GM12878 (cell line): ENCODE measurements around the gene XPO6. TPM values are rescaled to one million over a fixed set of nuclear protein-coding genes. Genes with fewer than 3 reads are reported as not detected.

Experiments used
- ATAC-seq: fragments of 200-7000 bp; cut with Tn5 transposase; 3 replicates; pipeline ENCODE4 v1.9.1; 2020; ENCODE audit warnings: mild to moderate bottlenecking, moderate library complexity
- BruUV-seq: library from RNA; stranded (reverse); fragments of 400-500 nt; replicated peaks from 2 replicates; lab custom pipeline; 2021; lab: Mats Ljungman, UMichigan
- CTCF ChIA-PET: fragments of 300-600 bp; sonication (Branson Sonifier 250); formaldehyde crosslinking; extraction: SDS; loops from one replicate; lab custom pipeline; 2021; ENCODE audit warnings: inconsistent platforms; lab: Yijun Ruan, JAX
- POLR2A ChIA-PET: fragments of 350-600 bp; formaldehyde crosslinking; extraction: SDS; loops from one replicate; lab custom pipeline; 2021; ENCODE audit warnings: inconsistent platforms; lab: Charles Lee
- RAD21 ChIA-PET: fragments of 300-600 bp; sonication (Branson Sonifier 250); formaldehyde crosslinking; loops from one replicate; lab custom pipeline; 2023; ENCODE audit warnings: antibody characterized with exemption; ENCODE audit not compliant: unreplicated experiment; lab: Charles Lee
- SMC1A ChIA-PET: fragments of 300-600 bp; sonication (Branson Sonifier 250); formaldehyde crosslinking; loops from one replicate; lab custom pipeline; 2023; ENCODE audit not compliant: unreplicated experiment, uncharacterized antibody; lab: Charles Lee
- DNase-seq: peaks from one replicate; pipeline ENCODE4 v3.0.0-alpha.2; 2011; ENCODE audit warnings: low read depth, low spot score
- FAIRE-seq: peaks from 3 replicates; lab custom pipeline; 2011; peaks lifted over from hg19 to GRCh38; lab: Jason Lieb, UNC
- H2AFZ ChIP-seq: 2 replicates; pipeline ENCODE4 v1.6.0; 2011; ENCODE audit warnings: low read depth, low read length, control low read depth; ENCODE audit not compliant: control insufficient read depth
- H3K27ac ChIP-seq: 2 replicates; pipeline ENCODE4 v1.5.1; 2011; ENCODE audit warnings: control low read depth; ENCODE audit not compliant: control insufficient read depth, insufficient read depth
- H3K27me3 ChIP-seq, 2 experiments: replicated peaks in 1 of 2; 2 replicates each; pipeline versions ENCODE4 v1.6.0 to v1.6.1; 2011; ENCODE audit warnings: low read length in 1 of 2; ENCODE audit not compliant: control insufficient read depth in 2 of 2, insufficient read depth in 2 of 2
- H3K36me3 ChIP-seq, 2 experiments: 2 replicates each; pipeline ENCODE4 v1.5.1; 2011; ENCODE audit warnings: low read length in 1 of 2; ENCODE audit not compliant: control insufficient read depth in 2 of 2, insufficient read depth in 2 of 2
- H3K4me1 ChIP-seq: 2 replicates; pipeline ENCODE4 v1.6.1; 2011; ENCODE audit warnings: mild to moderate bottlenecking, low read length, moderate library complexity, mixed read lengths; ENCODE audit not compliant: control insufficient read depth, insufficient read depth
- H3K4me2 ChIP-seq: 2 replicates; pipeline ENCODE4 v1.6.0; 2011; ENCODE audit warnings: control low read depth; ENCODE audit not compliant: control insufficient read depth, insufficient read depth
- H3K4me3 ChIP-seq: fragments of 200-600 bp; sonication (generic); 2 replicates; pipeline ENCODE4 v1.5.1; 2016
- H3K79me2 ChIP-seq: 2 replicates; pipeline ENCODE4 v1.6.0; 2011; ENCODE audit warnings: low read length; ENCODE audit not compliant: control insufficient read depth, insufficient read depth
- H3K9ac ChIP-seq: 2 replicates; pipeline ENCODE4 v1.8.0; 2011; ENCODE audit warnings: low read length, control low read depth, mixed read lengths; ENCODE audit not compliant: control insufficient read depth, insufficient read depth
- H3K9me3 ChIP-seq: replicated peaks from 3 replicates; pipeline ENCODE4 v1.5.1; 2011; ENCODE audit warnings: mild to moderate bottlenecking, low read length; ENCODE audit not compliant: control insufficient read depth, insufficient read depth
- H4K20me1 ChIP-seq: 2 replicates; pipeline ENCODE4 v1.6.0; 2011; ENCODE audit not compliant: control insufficient read depth, insufficient read depth
- BRCA1 ChIP-seq: IDR thresholded peaks from 2 replicates; pipeline ENCODE4 v1.6.1; 2011; ENCODE audit warnings: low read depth, low read length, improper control_type of control experiment
- CBFB ChIP-seq: IDR thresholded peaks from 2 replicates; pipeline ENCODE4 v1.6.1; 2016; ENCODE audit warnings: antibody characterized with exemption, low read depth
- ESRRA ChIP-seq: IDR thresholded peaks from 2 replicates; pipeline ENCODE4 v1.6.1; 2012; ENCODE audit warnings: mild to moderate bottlenecking, low read length, improper control_type of control experiment
- GABPA ChIP-seq: IDR thresholded peaks from 2 replicates; pipeline ENCODE4 v1.6.1; 2014; ENCODE audit warnings: antibody characterized with exemption, low read depth, mild to moderate bottlenecking, inconsistent platforms
- NBN ChIP-seq: fragments of 450-650 bp; IDR thresholded peaks from 2 replicates; pipeline ENCODE4 v1.6.1; 2016
- POLR2AphosphoS2 ChIP-seq: IDR thresholded peaks from 2 replicates; pipeline ENCODE4 v1.6.1; 2011; ENCODE audit warnings: low read depth, mild to moderate bottlenecking, low read length, improper control_type of control experiment, moderate library complexity
- SMAD5 ChIP-seq: IDR thresholded peaks from 2 replicates; pipeline ENCODE4 v1.6.1; 2016; ENCODE audit warnings: antibody characterized with exemption, low read depth
- TCF7 ChIP-seq: IDR thresholded peaks from 2 replicates; pipeline ENCODE4 v1.6.1; 2014; ENCODE audit warnings: antibody characterized with exemption, borderline replicate concordance
- ZNF207 ChIP-seq: fragments of 450-650 bp; IDR thresholded peaks from 2 replicates; pipeline ENCODE4 v1.6.1; 2014; ENCODE audit warnings: antibody characterized with exemption, mild to moderate bottlenecking, borderline replicate concordance
- ZNF217 ChIP-seq: fragments of 450-650 bp; IDR thresholded peaks from 2 replicates; pipeline ENCODE4 v1.6.1; 2017; ENCODE audit warnings: antibody characterized with exemption, mild to moderate bottlenecking
- ZNF384 ChIP-seq: IDR thresholded peaks from 2 replicates; pipeline ENCODE4 v1.6.1; 2012; ENCODE audit warnings: low read depth, mild to moderate bottlenecking, low read length, improper control_type of control experiment, borderline replicate concordance
- WGBS: methylation state at CpG from one replicate; pipeline ENCODE4 v1.1.6; 2016; ENCODE audit warnings: low lambda C conversion rate; ENCODE audit not compliant: insufficient replicate concordance, insufficient coverage; ENCODE audit errors: missing lambda C conversion rate; 5-methylcytosine and 5-hydroxymethylcytosine counted together
- in situ Hi-C: fragments of 300-500 bp; cut with MboI; formaldehyde crosslinking; loops from 9 replicates; pipeline ENCODE4 v1.14.3; 2018; ENCODE audit warnings: mixed read lengths
- intact Hi-C: fragments of 100-400 bp; cut with micrococcal nuclease; formaldehyde crosslinking; loops from one replicate; pipeline ENCODE4 v1.14.2; 2022; ENCODE audit not compliant: unreplicated experiment
- polyA plus RNA-seq, 11 experiments: library from polyadenylated mRNA; depleted of rRNA in 4 of 11; unstranded in 6 of 11; stranded (reverse) in 5 of 11; fragments of >200 nt; fragmentation: Nextera tagmentation in 4 of 11; fragmentation: Illumina TruSeq in 1 of 11; extraction: Ambion mirVana in 4 of 11; extraction: Trizol in 1 of 11; gene quantifications; 1 replicate in 1 of 11; 2 replicates in 10 of 11; pipeline versions ENCODE4 v1.2.1 to v1.2.3, GENCODE V29; 2011 to 2016; ENCODE audit warnings: inconsistent platforms in 2 of 11, missing spikeins in 2 of 11, low read depth in 1 of 11
- total RNA-seq, 4 experiments: library from RNA; depleted of rRNA in 3 of 4; stranded (reverse); fragments of >200 nt in 3 of 4; fragmentation: Illumina TruSeq in 1 of 4; extraction: Trizol in 1 of 4; gene quantifications; 2 replicates each; pipeline versions ENCODE4 v1.2.1 to v1.2.3, GENCODE V29; 2013 to 2021
- TF ChIP-seq, protein P1 (sequence below): IDR thresholded peaks from 2 replicates; pipeline ENCODE4 v1.6.1; 2012; ENCODE audit warnings: improper control_type of control experiment, low read depth, low read length; ENCODE audit not compliant: insufficient replicate concordance
- TF ChIP-seq, protein P2 (sequence below): fragments of 450-650 bp; IDR thresholded peaks from 2 replicates; pipeline ENCODE4 v1.6.1; 2017; ENCODE audit warnings: low read depth, mild to moderate bottlenecking, moderate library complexity
- TF ChIP-seq, protein P3 (sequence below): IDR thresholded peaks from 2 replicates; pipeline ENCODE4 v1.6.1; 2012; ENCODE audit warnings: low read depth, low read length, improper control_type of control experiment

Gene XPO6
- total and polyA plus RNA-seq, 10 of the 15 experiments (the other 5 are each of a cell fraction or from before 2014, with no cell fraction given) = 9.9 to 246 (median 110) TPM

DNA sequence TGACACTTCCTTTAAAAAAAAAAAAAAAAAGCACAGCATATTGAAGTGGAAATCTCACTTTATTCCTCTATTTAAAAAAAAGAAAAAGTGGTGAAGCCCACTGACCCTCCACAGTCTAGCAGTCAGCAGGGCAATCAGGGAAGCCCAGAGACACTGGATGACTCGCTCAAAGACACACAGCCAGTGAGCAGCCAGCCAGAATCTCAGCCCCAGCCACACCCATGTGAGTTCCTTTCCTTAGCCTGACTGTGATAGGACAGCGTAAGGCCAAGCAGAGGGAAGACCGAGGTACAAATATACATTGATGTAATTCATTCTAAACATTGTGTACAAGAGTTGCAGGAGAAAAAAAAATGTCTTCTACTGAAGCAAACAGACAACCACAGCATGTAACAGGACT is 22.5 kb downstream of the XPO6 start:
- in situ Hi-C loops = no loop called here
- H3K4me2 ChIP-seq = peak overlapping the region; percentile 83
- ATAC-seq = no peak

More for the DNA sequence above, 22.5 kb downstream of the XPO6 start:
- FAIRE-seq = no peak
- CTCF ChIA-PET = interaction anchor here (0.8 to 1.9 kb wide), 5 partner anchors 8 to 27 kb away, joined by 3 to 11 read pairs (median 4); no protein-coding TSS in a partner anchor
- Histone ChIP-seq H3K36me3 (peaks cover 2 to 14% of the 10 kb centered on the region in 2 experiments), H2AFZ (no peak overlapping the region), H3K27ac (peak overlapping the region; percentile 98), H3K9me3 (no peaks in the 10 kb centered on the region; the same call in 2 of the 3 replicates), H3K27me3 (no peaks in the 10 kb centered on the region), H3K79me2 (peaks cover 86% of the 10 kb centered on the region), H3K4me3 (peak overlapping the region; percentile 28; the same call in 1 of the 2 replicates), H3K4me1 (peaks cover 60% of the 10 kb centered on the region), H3K9ac (peak overlapping the region; percentile 67), H4K20me1 (no peaks in the 10 kb centered on the region)
- intact Hi-C loops = loop anchor here (2.0 to 5.0 kb wide), 2 partner anchors 22 to 47 kb away; partner anchors contain the start of gene XPO6
- RAD21 ChIA-PET = interaction anchor here (0.6 to 11.0 kb wide), 11 partner anchors 8 to 1507 kb away, joined by 3 to 192 read pairs (median 5); partner anchors contain the start of gene XPO6
- WGBS = 69% methylated on average over 3 of the region's 3 CpGs
- TF ChIP-seq TCF7 = no peak
- no peak for TF ChIP-seq GABPA
- TF ChIP-seq, protein P1, sequence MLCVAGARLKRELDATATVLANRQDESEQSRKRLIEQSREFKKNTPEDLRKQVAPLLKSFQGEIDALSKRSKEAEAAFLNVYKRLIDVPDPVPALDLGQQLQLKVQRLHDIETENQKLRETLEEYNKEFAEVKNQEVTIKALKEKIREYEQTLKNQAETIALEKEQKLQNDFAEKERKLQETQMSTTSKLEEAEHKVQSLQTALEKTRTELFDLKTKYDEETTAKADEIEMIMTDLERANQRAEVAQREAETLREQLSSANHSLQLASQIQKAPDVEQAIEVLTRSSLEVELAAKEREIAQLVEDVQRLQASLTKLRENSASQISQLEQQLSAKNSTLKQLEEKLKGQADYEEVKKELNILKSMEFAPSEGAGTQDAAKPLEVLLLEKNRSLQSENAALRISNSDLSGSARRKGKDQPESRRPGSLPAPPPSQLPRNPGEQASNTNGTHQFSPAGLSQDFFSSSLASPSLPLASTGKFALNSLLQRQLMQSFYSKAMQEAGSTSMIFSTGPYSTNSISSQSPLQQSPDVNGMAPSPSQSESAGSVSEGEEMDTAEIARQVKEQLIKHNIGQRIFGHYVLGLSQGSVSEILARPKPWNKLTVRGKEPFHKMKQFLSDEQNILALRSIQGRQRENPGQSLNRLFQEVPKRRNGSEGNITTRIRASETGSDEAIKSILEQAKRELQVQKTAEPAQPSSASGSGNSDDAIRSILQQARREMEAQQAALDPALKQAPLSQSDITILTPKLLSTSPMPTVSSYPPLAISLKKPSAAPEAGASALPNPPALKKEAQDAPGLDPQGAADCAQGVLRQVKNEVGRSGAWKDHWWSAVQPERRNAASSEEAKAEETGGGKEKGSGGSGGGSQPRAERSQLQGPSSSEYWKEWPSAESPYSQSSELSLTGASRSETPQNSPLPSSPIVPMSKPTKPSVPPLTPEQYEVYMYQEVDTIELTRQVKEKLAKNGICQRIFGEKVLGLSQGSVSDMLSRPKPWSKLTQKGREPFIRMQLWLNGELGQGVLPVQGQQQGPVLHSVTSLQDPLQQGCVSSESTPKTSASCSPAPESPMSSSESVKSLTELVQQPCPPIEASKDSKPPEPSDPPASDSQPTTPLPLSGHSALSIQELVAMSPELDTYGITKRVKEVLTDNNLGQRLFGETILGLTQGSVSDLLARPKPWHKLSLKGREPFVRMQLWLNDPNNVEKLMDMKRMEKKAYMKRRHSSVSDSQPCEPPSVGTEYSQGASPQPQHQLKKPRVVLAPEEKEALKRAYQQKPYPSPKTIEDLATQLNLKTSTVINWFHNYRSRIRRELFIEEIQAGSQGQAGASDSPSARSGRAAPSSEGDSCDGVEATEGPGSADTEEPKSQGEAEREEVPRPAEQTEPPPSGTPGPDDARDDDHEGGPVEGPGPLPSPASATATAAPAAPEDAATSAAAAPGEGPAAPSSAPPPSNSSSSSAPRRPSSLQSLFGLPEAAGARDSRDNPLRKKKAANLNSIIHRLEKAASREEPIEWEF = no peak
- no peak for TF ChIP-seq ZNF207
- TF ChIP-seq ESRRA = no peak
- TF ChIP-seq, protein P2, sequence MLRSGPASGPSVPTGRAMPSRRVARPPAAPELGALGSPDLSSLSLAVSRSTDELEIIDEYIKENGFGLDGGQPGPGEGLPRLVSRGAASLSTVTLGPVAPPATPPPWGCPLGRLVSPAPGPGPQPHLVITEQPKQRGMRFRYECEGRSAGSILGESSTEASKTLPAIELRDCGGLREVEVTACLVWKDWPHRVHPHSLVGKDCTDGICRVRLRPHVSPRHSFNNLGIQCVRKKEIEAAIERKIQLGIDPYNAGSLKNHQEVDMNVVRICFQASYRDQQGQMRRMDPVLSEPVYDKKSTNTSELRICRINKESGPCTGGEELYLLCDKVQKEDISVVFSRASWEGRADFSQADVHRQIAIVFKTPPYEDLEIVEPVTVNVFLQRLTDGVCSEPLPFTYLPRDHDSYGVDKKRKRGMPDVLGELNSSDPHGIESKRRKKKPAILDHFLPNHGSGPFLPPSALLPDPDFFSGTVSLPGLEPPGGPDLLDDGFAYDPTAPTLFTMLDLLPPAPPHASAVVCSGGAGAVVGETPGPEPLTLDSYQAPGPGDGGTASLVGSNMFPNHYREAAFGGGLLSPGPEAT = no peak
- TF ChIP-seq, protein P3, sequence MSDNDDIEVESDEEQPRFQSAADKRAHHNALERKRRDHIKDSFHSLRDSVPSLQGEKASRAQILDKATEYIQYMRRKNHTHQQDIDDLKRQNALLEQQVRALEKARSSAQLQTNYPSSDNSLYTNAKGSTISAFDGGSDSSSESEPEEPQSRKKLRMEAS = no peak
- TF ChIP-seq ZNF217 = no peak
- no peak for TF ChIP-seq NBN
- TF ChIP-seq ZNF384 = no peak
- no peak for TF ChIP-seq POLR2AphosphoS2
- no peak for TF ChIP-seq CBFB
- TF ChIP-seq SMAD5 = no peak
- TF ChIP-seq BRCA1 = no peak
- SMC1A ChIA-PET = interaction anchor here (0.8 to 15.4 kb wide), 10 partner anchors 8 to 50 kb away, joined by 3 to 272 read pairs (median 5); partner anchors contain the start of gene XPO6
- POLR2A ChIA-PET = interaction anchor here (0.6 to 5.0 kb wide), 9 partner anchors 8 to 365 kb away, joined by 3 to 71 read pairs (median 6); no protein-coding TSS in a partner anchor
- BruUV-seq = no TSS peak
- DNase-seq = no peak
